Measurements from ENCODE around the gene TMEM72. TPM values are rescaled to one million over a fixed set of nuclear protein-coding genes. Genes with fewer than 3 reads are reported as not detected.

Gene TMEM72
- total RNA-seq, 1 donor from 2014 or later, result not detected

DNA sequence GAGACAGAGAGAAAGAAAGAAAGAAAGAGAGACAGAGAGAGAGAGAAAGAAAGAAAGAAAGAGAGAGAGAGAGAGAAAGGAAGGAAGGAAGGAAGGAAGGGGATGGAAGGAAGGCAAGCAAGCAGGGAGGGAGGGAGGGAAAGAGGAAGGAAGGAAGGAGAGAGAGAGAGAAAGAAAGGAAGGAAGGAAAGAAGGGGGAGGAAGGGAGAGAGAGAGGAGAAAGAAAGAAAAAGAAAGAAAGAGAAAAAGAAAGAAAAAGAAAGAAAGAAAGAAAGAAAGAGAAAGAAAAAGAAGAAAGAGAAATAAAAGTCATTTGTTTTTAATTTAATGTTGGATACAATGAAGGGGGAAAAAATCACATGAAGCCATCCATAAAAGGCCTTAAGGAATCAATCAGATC, 43.8 kb downstream of the TMEM72 start:
- TF ChIP-seq, protein P1, sequence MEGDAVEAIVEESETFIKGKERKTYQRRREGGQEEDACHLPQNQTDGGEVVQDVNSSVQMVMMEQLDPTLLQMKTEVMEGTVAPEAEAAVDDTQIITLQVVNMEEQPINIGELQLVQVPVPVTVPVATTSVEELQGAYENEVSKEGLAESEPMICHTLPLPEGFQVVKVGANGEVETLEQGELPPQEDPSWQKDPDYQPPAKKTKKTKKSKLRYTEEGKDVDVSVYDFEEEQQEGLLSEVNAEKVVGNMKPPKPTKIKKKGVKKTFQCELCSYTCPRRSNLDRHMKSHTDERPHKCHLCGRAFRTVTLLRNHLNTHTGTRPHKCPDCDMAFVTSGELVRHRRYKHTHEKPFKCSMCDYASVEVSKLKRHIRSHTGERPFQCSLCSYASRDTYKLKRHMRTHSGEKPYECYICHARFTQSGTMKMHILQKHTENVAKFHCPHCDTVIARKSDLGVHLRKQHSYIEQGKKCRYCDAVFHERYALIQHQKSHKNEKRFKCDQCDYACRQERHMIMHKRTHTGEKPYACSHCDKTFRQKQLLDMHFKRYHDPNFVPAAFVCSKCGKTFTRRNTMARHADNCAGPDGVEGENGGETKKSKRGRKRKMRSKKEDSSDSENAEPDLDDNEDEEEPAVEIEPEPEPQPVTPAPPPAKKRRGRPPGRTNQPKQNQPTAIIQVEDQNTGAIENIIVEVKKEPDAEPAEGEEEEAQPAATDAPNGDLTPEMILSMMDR (IDR thresholded peaks at IDR 0.05), result no peak
- Histone ChIP-seq H3K9me3 (no peaks in the 10 kb centered on the region), H3K36me3 (peaks cover 0 to 4% of the 10 kb centered on the region in 2 donors), H3K4me3 (no peak overlapping the region), H3K4me1 (peaks cover 0 to 11% of the 10 kb centered on the region in 2 donors), H3K27ac (no peak overlapping the region), H3K27me3 (no peaks in the 10 kb centered on the region)
- intact Hi-C loops (cut with DNase I), result loop anchor here (5.0 kb wide), 1 partner anchor 78 kb away; no protein-coding TSS in a partner anchor
- DNase-seq (ENCODE audit: low spot score in 2 of 2), result no peak

DNA sequence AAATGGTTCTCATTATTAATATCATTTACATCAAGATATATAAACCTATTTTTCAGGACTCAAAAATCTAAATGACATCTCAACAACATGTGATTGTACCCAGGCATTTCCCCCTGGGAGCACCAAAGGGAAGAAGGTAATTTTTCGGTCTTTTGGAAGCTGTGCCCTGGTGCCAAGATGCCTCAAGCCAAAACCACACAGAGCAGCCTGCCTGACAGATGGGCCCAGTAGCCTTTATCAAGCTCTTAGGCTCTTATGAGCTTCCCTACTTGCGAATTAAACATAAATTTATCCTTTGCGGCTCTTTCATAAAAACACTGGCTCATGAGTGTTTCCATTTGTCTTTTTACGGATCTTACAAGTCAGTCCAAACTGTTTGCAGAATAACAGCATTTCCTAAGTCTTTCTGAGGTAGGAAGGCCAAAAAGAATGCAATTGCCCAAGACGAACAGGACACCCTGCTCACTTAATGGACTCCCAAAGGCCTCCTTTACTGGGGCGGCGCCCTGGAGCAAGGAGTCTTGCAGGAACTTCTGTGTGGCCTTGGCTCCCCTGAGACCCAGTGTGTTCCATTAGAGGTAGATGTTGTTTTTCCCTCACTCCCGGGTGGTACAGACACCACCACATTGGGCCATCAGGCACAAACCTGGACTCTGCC, 44.4 kb downstream of the TMEM72 start:
- TF ChIP-seq, protein P1 (IDR thresholded peaks at IDR 0.05), result no peak
- no peaks in the 10 kb centered on the region for H3K27me3 ChIP-seq
- no peaks in the 10 kb centered on the region for H3K9me3 ChIP-seq
- no peak overlapping the region for H3K4me3 ChIP-seq
- H3K36me3 ChIP-seq, result peaks cover 0 to 4% of the 10 kb centered on the region in 2 donors
- peak in 1 of 2 donors; percentile 64 for DNase-seq (ENCODE audit: low spot score in 2 of 2)
- intact Hi-C loops (cut with DNase I), result loop anchor here (5.0 kb wide), 1 partner anchor 78 kb away; no protein-coding TSS in a partner anchor
- peaks cover 0 to 17% of the 10 kb centered on the region in 2 donors for H3K4me1 ChIP-seq
- no peak overlapping the region for H3K27ac ChIP-seq

DNA sequence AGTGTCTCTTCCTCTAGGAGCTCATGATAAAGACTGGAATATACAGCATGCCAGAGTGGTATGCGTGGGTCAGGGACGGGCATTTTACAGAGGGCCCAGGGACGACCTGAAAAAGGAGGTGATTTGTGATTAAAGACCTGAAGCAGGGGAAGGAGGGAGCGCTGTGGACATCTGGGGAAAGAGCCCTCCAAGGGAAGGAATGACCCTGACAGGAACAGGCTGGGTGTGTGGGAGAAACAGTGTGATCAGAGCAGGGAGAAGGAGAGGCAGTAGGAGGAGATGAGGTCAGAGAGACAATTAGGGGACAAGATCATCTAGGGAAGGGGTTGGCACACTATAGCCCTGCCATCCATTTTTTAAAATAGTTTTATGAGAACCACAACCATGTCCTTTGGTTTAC, 45.1 kb downstream of the TMEM72 start:
- TF ChIP-seq, protein P1 (IDR thresholded peaks at IDR 0.05), result no peak
- intact Hi-C loops (cut with DNase I), result loop anchor here (5.0 kb wide), 1 partner anchor 79 kb away; no protein-coding TSS in a partner anchor
- Histone ChIP-seq H3K9me3 (no peaks in the 10 kb centered on the region), H3K27me3 (no peaks in the 10 kb centered on the region), H3K27ac (no peak overlapping the region), H3K4me3 (no peak overlapping the region), H3K36me3 (peaks cover 0 to 4% of the 10 kb centered on the region in 2 donors), H3K4me1 (peaks cover 0 to 21% of the 10 kb centered on the region in 2 donors)
- peak in 1 of 2 donors; percentile 41 for DNase-seq (ENCODE audit: low spot score in 2 of 2)

DNA sequence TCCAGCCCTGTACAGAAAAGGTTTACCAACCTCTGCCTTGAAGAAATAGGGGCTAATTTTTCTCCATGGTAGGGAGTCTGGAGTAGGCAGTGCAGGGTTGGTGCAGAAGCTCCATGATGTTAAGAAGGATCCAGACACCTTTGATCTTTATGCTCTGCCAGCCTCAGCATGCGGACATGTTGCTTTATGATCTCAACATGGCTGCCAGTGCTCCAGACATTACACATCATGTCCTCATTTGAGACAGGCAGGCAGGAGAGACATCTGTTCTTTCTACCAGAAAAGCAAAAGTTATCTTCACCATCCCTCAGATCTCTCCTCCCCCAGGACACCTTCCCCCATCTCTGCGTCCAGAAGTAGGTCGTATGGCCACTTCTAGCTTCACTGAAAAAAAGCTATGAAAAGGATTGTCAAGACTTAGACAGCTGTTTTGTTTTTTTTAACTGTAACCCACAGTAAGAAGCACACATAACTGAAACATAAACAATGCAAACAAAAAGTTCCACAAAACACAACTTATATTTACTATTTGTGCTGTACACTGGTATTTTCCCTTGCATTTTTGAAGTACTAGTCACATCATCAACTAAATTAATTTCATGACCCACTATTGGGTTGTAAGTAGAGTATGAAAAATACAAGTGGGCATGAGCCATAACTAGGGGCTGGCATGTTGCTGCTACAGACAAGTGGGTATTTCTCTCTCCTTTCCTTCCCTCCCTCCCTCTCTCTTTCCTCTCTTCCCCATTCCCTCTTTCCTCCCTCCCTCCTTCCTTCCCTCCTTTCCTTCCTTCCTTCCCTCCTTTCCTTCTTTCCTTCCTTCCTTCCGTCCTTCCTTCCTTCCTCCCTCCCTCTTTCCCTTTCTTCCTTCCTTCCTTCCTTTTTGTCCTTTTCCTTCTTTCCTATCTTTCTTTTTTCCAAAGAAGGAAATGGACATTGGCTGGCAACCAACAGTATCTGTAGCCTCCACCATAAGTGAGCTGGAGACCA, 45.9 kb downstream of the TMEM72 start:
- H3K27ac ChIP-seq, result no peak overlapping the region
- peaks cover 0 to 24% of the 10 kb centered on the region in 2 donors for H3K4me1 ChIP-seq
- intact Hi-C loops (cut with DNase I), result loop anchor here (5.0 kb wide), 1 partner anchor 80 kb away; no protein-coding TSS in a partner anchor
- peaks cover 0 to 4% of the 10 kb centered on the region in 2 donors for H3K36me3 ChIP-seq
- TF ChIP-seq, protein P1 (IDR thresholded peaks at IDR 0.05), result no peak
- no peaks in the 10 kb centered on the region for H3K9me3 ChIP-seq
- peak in 1 of 2 donors; percentile 25 for DNase-seq (ENCODE audit: low spot score in 2 of 2)
- H3K27me3 ChIP-seq, result no peaks in the 10 kb centered on the region
- no peak overlapping the region for H3K4me3 ChIP-seq

DNA sequence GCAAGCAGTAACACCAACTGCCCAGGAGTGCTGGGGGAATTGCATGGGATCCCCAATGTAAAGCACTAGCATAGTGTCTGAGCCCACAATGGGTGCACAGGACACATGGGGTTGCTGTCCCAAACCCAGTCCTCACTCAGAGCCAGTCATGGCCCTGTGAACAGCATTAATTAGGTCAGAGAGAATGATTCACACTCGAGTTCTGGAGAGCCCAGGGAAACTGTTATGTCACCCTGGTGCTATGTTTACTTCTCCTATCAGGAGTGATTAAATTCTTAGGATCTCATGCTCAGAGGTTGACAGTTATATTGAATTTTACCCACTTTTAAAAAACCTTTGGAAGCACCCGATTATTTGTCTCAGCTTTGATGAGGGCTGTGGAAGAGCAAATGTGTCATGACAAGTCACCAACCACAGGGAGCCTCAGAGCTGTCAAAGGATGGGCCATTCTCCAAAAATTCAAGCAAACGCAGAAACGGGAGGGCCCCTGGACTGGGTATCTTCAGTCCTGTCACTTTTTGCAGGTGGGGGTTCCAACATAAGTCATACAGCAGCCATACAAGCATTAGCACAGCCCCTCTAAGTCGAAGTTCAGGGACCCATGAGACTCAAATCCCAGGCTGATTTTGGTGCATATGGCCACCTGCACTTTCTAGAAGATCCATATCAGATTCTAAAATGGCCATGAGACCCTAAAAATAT, 47.2 kb downstream of the TMEM72 start:
- Histone ChIP-seq H3K4me3 (peak overlapping the region; percentile 78 to 93), H3K27me3 (no peaks in the 10 kb centered on the region), H3K27ac (peak overlapping the region; percentile 86 to 90), H3K4me1 (peaks cover 2 to 28% of the 10 kb centered on the region in 2 donors), H3K9me3 (no peaks in the 10 kb centered on the region), H3K36me3 (peaks cover 0 to 4% of the 10 kb centered on the region in 2 donors)
- TF ChIP-seq, protein P1 (IDR thresholded peaks at IDR 0.05), result no peak
- peak in 1 of 2 donors; percentile 70 for DNase-seq (ENCODE audit: low spot score in 2 of 2)
- intact Hi-C loops (cut with DNase I), result loop anchor here (2.0 to 5.0 kb wide), 2 partner anchors 26 to 81 kb away; no protein-coding TSS in a partner anchor
